HEK293 (cell line): Measurements from ENCODE around the gene SMAD7.
"Not testable (repeated sequence)": the region's sequence is repeated elsewhere in the genome, so short reads cannot be mapped to it uniquely, and the experiment has no call there.

ENCODE experiments used
- CTCF ChIA-PET: fragments of 350-600 bp; formaldehyde crosslinking; extraction: SDS; loops from one replicate; lab custom pipeline; 2021; ENCODE audit warnings: antibody characterized with exemption; lab: Yijun Ruan, JAX
- POLR2A ChIA-PET: fragments of 300-600 bp; formaldehyde crosslinking; extraction: SDS; loops from one replicate; lab custom pipeline; 2020; ENCODE audit warnings: antibody characterized with exemption, inconsistent platforms; lab: Yijun Ruan, JAX
- H3K27ac ChIP-seq: fragments of 200-500 bp; sonication (Bioruptor generic); 2 replicates; pipeline ENCODE4 v1.5.1; 2014; ENCODE audit warnings: low read depth, low read length, control low read depth, inconsistent platforms; ENCODE audit errors: extremely low read depth
- H3K36me3 ChIP-seq, 2 experiments: fragments of 200-500 bp in 1 of 2; sonication (Bioruptor generic) in 1 of 2; 1 replicate in 1 of 2; 2 replicates in 1 of 2; pipeline ENCODE4 v1.5.1; 2014 to 2017; ENCODE audit warnings: inconsistent platforms in 2 of 2, low read length in 2 of 2; ENCODE audit not compliant: control insufficient read depth in 2 of 2, insufficient read depth in 1 of 2
- H3K4me1 ChIP-seq: fragments of 200-500 bp; sonication (Bioruptor generic); 2 replicates; pipeline ENCODE4 v1.5.1; 2014; ENCODE audit warnings: mild to moderate bottlenecking, low read length, inconsistent platforms; ENCODE audit not compliant: control insufficient read depth, insufficient read depth
- H3K4me3 ChIP-seq: 2 replicates; pipeline ENCODE4 v1.5.1; 2011; ENCODE audit warnings: low read depth, mild to moderate bottlenecking, control low read depth, low read length, moderate library complexity
- H3K9me3 ChIP-seq: fragments of 200-500 bp; sonication (Bioruptor generic); 2 replicates; pipeline ENCODE4 v1.5.1; 2014; ENCODE audit warnings: low read depth, low read length, inconsistent platforms; ENCODE audit not compliant: control insufficient read depth, insufficient read depth
- EGR2 ChIP-seq: fragments of 450-650 bp; formaldehyde crosslinking; IDR thresholded peaks from 2 replicates; pipeline ENCODE4 v1.5.1; 2016; ENCODE audit warnings: low read depth, missing biosample characterization, missing genetic modification characterization
- GLI2 ChIP-seq: fragments of 450-650 bp; formaldehyde crosslinking; IDR thresholded peaks from 2 replicates; pipeline ENCODE4; 2017; ENCODE audit warnings: missing biosample characterization, missing genetic modification characterization, low read depth, borderline replicate concordance
- GLIS1 ChIP-seq: fragments of 450-650 bp; formaldehyde crosslinking; IDR thresholded peaks from 2 replicates; pipeline ENCODE4 v1.5.1; 2016; ENCODE audit warnings: missing biosample characterization, missing genetic modification characterization
- ZBTB8A ChIP-seq: fragments of 450-650 bp; formaldehyde crosslinking; IDR thresholded peaks from 2 replicates; pipeline ENCODE4 v1.5.1; 2016; ENCODE audit warnings: missing biosample characterization, missing genetic modification characterization
- ZFHX2 ChIP-seq: fragments of 450-650 bp; formaldehyde crosslinking; conservative IDR thresholded peaks from 2 replicates; pipeline ENCODE4 v1.5.1; 2016; ENCODE audit warnings: missing biosample characterization, missing genetic modification characterization
- ZIC2 ChIP-seq: fragments of 450-650 bp; formaldehyde crosslinking; IDR thresholded peaks from 2 replicates; pipeline ENCODE4 v1.5.1; 2016; ENCODE audit warnings: missing biosample characterization, missing genetic modification characterization
- ZNF146 ChIP-seq: fragments of 450-650 bp; formaldehyde crosslinking; IDR thresholded peaks from 2 replicates; pipeline ENCODE4 v1.5.1; 2016; ENCODE audit warnings: missing biosample characterization, missing genetic modification characterization
- ZNF341 ChIP-seq: fragments of 450-650 bp; formaldehyde crosslinking; IDR thresholded peaks from 2 replicates; pipeline ENCODE4; 2016; ENCODE audit warnings: low read depth, missing biosample characterization, missing genetic modification characterization
- ZNF362 ChIP-seq: fragments of 450-650 bp; formaldehyde crosslinking; IDR thresholded peaks from 2 replicates; pipeline ENCODE4 v1.5.1; 2016; ENCODE audit warnings: missing biosample characterization, missing genetic modification characterization
- ZNF488 ChIP-seq: fragments of 450-650 bp; formaldehyde crosslinking; IDR thresholded peaks from 2 replicates; pipeline ENCODE4 v1.5.1; 2016; ENCODE audit warnings: missing biosample characterization, missing genetic modification characterization
- ZSCAN4 ChIP-seq: fragments of 450-650 bp; formaldehyde crosslinking; IDR thresholded peaks from 2 replicates; pipeline ENCODE4 v1.5.1; 2017; ENCODE audit warnings: missing biosample characterization, missing genetic modification characterization
- TF ChIP-seq, protein P1 (sequence below): sonication (generic); formaldehyde crosslinking; IDR thresholded peaks from 2 replicates; pipeline ENCODE4 v1.8.1; 2022; ENCODE audit warnings: mild to moderate bottlenecking, moderate library complexity, missing genetic modification reagents

Gene SMAD7

GRCh38 chr18:48874233-48874632, 76.5 kb downstream of the SMAD7 start:
- Histone ChIP-seq H3K36me3 (no peaks in the 10 kb centered on the region), H3K9me3 (no peaks in the 10 kb centered on the region), H3K27ac (no peak overlapping the region), H3K4me3 (no peak overlapping the region), H3K4me1 (peaks cover 6% of the 10 kb centered on the region)
- TF ChIP-seq ZSCAN4 (no peak), ZNF146 (0 out of 2 replicates have a peak, but pooled peaks have one; percentile 29), ZBTB8A (tag by site-specific recombination) (no peak)
- CTCF ChIA-PET: interaction anchor here (0.7 kb wide), 1 partner anchor 198 kb away, joined by 3 read pairs; no protein-coding TSS in a partner anchor
- POLR2A ChIA-PET: interaction anchor here (1.2 to 1.9 kb wide), 3 partner anchors 13 to 47 kb away, joined by 3 to 7 read pairs (median 3); no protein-coding TSS in a partner anchor

DNA sequence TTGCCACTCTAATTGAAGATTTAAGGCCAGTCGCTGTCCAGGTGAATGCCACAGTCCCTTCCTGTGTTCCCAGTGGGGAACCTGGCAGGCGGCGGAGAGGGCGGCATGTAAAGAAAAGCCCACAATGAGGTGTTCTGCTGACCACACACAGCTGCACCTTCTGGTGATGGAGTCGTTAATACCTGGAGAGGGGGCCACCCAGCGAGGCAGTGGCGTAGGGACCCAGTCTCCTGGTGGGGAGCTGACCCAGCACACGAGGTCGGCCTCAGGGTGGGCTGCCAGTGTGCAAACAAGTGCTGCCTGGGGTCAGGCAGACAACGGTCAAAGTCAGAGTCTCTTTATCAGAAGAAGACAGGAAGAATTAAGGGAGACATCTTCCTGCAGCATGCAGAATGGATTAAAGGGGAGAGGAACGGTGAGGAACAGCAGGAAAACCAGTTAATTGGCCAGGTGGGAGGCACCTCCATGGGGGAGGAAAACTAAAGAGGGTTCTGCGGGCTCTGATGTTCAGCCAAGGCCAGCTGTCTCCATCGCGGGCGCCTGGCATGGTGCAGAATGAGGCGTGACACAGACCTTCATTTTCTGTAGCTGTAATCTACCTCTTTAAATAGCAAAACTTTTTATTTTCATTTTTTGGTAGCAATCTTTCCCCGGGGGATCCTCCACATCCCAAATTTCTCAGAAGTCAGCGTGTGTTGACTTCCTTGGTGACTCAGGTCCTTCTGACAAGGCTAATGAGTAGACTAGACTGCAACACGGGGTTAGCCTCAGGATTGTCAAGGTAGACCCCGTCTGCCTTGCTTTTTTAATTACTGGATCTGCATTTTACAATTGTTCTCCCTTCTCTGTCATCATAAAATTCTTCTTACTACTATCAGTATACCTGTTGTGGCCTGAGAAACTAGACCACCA, 78.3 kb downstream of the SMAD7 start:
- ChIA-PET POLR2A (interaction anchor here (1.9 kb wide), 1 partner anchor 29 kb away, joined by 7 read pairs; no protein-coding TSS in a partner anchor), CTCF (interaction anchor here (1.0 kb wide), 1 partner anchor 12 kb away, joined by 3 read pairs; no protein-coding TSS in a partner anchor)
- no peaks in the 10 kb centered on the region for H3K36me3 ChIP-seq
- H3K27ac ChIP-seq: peak overlapping the region; percentile 46; the same call in 1 of the 2 replicates
- H3K9me3 ChIP-seq: no peaks in the 10 kb centered on the region
- no peak overlapping the region for H3K4me3 ChIP-seq
- TF ChIP-seq ZIC2 (tag by site-specific recombination) (peak; percentile 92), ZFHX2 (tag by site-specific recombination) (peak; percentile 43; the same call in 1 of the 2 replicates), GLIS1 (peak; percentile 83), ZNF341 (tag by site-specific recombination) (peak; percentile 12; the same call in 1 of the 2 replicates), ZNF362 (no peak), ZNF488 (no peak), GLI2 (tag by site-specific recombination) (no peak)
- H3K4me1 ChIP-seq: peaks cover 6% of the 10 kb centered on the region

GRCh38 chr18:48871391-48872166, 79.2 kb downstream of the SMAD7 start:
- peak; percentile 10; the same call in 1 of the 2 replicates for TF ChIP-seq EGR2 (tag by site-specific recombination)
- TF ChIP-seq, protein P1, sequence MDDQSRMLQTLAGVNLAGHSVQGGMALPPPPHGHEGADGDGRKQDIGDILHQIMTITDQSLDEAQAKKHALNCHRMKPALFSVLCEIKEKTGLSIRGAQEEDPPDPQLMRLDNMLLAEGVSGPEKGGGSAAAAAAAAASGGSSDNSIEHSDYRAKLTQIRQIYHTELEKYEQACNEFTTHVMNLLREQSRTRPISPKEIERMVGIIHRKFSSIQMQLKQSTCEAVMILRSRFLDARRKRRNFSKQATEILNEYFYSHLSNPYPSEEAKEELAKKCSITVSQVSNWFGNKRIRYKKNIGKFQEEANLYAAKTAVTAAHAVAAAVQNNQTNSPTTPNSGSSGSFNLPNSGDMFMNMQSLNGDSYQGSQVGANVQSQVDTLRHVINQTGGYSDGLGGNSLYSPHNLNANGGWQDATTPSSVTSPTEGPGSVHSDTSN (CRISPR knock-in tag): no peak
- ChIA-PET POLR2A (no interaction called here), CTCF (interaction anchor here (1.0 kb wide), 1 partner anchor 13 kb away, joined by 3 read pairs; no protein-coding TSS in a partner anchor)
- Histone ChIP-seq H3K36me3 (no peaks in the 10 kb centered on the region), H3K4me3 (no peak overlapping the region), H3K9me3 (no peaks in the 10 kb centered on the region), H3K4me1 (peaks cover 6% of the 10 kb centered on the region), H3K27ac (no peak overlapping the region)

DNA sequence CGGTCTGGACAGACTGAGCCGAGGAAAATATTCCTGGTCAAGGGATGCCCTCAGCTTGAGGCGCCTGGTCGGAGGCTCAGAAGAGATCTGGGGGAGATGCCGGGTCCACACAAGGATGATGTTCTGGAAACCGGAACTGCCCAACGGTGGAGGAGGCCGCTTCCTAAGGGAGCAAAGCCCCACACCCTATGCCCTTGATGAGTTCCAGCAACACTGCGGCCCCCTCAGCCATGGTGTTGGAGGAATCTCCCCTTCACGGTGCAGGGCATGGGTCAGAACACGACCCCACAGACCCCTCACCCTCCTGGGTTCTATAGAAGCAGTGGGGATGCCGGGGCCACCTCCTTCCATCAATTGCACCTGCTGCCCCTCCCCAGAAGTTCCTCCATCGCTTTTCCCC, 79.8 kb downstream of the SMAD7 start:
- H3K4me1 ChIP-seq, H3K4me3 ChIP-seq, H3K36me3 ChIP-seq, CTCF ChIA-PET, POLR2A ChIA-PET, H3K27ac ChIP-seq, H3K9me3 ChIP-seq: not testable (repeated sequence)
